Activated gamma-delta T cell treated with Interleukin-2 at 50 U/mL for 16 hours (primary cell): ENCODE measurements around the gene PPIL6.
"Not testable (repeated sequence)": the region's sequence is repeated elsewhere in the genome, so short reads cannot be mapped to it uniquely, and the experiment has no call there.

Experiments
- DNase-seq: peaks from one replicate; pipeline ENCODE4 v3.0.0-alpha.2; 2020

Gene PPIL6

DNA sequence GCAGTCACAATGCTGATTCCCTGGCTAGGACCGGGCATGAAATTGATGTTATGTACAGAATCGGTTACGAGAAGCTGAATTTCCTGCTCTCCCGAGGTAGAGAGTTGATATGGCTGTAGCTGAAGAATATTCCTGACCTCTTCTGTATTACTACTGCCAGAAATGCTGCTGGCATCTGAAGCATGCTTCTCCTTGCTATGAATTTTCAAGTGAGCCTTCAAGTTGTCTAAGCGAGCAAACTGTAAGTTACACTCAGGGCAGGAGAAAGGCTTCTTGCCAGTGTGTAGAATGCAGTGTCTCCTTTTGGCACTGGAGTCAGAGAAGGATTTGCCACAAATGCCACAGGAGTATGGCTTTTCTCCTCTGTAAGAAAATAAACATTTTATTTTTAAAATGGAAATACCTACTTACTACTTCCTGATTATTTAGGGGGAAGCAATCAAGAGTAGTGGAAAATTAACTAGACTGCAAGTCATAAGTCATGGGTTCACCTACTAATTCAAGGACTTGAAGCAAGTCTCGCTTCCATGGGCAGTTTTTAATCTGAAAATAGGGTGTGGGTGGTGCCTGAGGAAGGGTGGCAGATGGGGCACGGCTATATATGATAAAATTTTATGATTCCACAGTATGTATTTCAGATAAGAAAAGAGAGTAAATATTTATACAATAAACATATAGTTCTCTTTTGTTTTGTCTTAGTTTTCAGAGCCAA lies 25.9 kb upstream of the PPIL6 start:
- no peak for DNase-seq

DNA sequence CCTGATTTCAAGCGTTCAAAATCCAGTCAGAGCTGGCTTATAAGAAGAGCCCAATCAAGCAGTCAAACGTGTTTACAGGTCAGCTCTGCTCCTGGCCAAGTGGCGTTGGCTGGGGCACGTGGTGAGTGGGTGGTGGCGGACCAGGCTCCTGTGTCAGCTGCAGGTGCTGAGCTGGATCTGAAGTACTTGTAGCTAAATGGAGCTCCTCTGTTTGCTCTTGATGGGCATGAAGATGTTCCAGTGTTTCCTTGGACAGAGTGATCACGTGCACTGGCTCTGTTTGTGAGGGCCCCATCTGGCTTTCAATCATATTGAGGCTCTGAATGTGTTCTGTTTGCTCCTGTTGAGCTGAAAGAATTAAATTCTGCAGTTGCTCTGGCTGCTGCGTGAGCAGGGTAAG lies 25.3 kb upstream of the PPIL6 start:
- DNase-seq: no peak

DNA sequence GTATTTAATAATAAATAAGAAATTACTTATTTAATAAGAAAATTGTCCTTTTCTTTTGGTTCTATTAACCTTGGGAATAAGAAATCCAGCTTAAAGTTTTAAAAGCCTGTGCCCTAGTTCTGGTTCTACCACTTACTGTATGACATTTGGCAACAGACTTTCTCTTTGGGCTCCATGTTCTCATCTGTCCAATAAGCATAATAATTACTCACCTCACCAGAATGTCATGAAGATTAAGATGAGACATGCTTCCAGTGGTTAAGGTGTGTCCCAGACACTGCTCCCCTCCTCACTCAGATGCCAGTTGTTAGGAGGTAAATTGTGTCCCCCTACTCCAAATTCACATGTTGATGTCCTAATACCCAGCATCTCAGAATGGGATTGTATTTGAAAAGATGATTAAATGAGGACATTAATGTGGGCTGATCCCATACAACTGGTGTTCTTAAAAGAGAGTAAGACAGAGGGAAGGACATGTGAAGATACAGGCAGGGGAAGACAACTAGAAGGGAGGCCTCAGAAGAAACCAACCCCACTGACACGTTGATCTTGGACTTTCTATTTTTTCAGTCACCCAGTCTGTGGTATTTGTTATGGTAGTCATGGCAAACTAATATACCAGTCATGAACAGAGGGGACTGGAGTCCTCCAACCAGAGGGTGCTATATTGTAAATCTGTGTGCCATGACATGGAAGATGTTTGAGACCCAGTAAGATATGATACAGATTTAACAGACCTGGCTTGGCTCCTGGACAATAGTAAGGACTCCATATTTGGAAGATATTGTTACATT lies 21.5 kb upstream of the PPIL6 start:
- no peak for DNase-seq

DNA sequence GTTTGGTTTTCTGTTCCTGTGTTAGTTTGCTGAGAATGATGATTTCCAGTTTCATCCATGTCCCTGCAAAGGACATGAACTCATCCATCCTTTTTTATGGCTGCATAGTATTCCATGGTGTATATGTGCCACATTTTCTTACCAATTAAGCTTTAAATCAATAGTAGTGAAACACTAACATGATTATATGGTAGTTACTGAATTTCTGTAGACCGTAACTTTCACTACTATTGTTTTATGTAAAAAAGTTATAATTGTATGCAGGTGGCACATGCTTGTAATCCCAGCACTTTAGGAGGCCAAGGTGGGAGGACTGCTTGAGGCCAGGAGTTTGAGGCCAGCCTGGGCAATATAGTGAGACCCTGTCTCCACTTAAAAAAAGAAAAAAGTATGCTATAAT lies 20.8 kb upstream of the PPIL6 start:
- not testable (repeated sequence) for DNase-seq

DNA sequence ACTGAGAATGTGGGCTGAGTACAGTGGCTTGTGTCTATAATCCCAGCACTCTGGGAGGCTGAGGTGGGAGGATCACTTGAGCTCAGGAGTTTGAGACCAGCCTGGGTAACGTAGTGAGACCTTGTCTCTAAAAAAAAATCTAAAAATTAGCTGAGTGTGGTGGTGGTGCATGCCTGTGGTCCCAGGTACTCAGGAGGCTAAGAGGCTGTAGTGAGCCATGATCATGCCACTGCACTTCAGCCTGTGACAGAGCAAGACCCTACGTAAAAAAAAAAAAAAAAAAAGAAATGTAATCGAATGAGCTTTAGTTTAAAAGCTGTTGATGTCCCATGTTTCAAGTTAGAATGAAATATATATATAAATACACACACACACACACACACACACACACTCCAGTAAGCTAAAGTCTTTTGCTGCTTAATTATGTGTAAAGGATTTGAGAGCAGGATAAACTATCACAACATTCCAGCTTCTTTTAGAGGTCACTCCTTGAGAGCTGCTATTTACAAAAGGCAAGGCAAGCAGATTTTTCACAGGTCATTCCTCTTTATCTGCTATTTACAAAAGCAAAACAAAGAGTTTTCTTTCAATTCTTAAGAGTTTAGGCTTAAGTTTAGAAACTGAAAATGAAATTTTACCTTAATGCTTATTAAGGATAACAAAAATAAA lies 19.9 kb upstream of the PPIL6 start:
- DNase-seq: no peak

DNA sequence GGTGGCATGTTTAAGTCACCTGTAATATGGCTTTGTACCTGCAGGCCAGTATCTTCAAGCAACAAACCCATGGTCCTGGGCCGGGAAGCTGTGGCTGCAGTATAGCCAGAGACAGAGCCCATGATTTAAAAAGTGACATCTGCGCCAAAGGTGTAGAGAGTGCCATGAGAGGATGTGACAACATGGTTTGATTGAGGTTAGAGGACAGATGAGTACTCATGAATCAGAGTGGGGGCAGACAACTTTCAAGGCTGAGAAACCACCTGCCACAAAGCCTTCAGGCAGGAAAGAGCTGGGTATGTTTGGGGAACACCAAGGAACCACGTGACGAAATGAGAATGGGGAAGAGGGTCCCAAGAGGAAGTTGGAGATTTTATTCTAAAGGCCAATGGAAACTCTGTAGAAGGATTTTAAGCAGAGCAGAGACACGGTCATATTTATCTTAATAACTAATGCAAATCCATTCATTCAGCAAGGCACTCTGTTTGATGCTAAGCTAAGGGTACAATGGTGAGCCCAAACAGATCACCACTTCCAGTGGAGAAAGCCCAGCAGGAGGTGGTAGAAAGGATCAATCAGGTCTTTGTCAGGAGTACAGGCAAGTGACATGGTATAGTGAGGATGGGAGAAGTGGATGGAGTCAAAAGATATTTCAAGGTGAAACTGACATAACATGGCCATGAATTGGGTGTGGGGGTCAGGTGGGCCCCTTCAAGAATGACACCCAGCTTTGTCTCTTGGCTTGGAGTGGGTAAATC lies 18.5 kb upstream of the PPIL6 start:
- DNase-seq: peak; percentile 49

DNA sequence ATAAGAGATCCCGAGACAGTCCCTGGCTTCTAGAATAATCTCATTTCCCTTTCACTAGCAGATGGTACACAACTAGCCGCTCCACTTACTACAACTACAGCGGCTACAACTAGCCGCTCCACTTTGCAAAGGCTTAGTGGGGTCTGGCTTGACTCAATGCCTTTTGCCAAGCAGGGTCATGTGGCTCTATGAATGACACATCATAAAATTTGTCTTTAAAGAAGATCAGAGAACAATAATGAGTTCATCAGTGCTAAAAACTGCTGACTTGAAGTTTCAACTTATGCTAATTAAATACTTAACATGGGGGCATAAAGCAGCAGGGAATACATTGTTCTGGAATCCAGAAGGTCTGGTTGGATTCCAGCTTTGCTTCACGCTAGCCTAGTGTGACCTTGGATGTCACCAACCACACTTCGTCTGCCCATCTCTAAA lies 17.2 kb upstream of the PPIL6 start:
- no peak for DNase-seq

DNA sequence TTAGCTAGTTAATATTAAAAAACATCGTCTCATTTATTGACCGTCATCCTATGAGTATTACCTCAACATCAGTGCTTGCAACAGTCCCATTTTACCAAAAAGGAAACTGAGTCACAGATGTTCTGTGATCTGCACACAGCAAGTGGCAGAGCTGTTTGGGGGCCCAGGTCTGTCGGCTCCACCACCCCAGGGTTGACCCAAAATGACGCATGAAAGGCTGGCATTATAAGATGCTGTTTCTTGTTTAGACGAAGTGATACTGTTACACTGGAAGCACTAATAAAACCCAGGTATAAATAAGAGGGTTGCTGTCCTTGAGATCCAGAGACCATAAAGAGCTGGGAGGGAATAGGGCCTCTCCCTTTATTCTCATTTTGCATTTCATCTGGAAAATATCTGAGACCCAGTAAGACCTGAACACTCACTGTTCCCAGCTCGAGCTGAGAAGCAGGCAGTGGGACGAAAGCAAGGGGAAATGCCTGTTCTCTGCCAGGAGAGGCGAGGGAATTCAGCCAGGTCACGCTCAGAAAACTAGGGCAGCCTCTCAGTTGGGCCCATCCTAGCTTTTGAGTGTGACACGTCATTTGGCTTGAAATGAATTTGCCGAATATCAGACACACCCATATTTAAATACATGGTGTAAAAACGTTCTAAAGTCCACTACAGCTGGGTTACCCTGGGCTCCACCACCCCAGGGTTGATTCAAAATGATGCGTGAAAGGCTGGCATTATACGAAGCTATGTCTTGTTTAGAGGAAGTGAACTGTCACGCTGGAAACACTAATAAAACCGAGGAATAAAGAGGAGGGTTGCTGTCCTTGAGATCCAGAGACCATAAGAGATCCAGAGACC lies 16.5 kb upstream of the PPIL6 start:
- no peak for DNase-seq

DNA sequence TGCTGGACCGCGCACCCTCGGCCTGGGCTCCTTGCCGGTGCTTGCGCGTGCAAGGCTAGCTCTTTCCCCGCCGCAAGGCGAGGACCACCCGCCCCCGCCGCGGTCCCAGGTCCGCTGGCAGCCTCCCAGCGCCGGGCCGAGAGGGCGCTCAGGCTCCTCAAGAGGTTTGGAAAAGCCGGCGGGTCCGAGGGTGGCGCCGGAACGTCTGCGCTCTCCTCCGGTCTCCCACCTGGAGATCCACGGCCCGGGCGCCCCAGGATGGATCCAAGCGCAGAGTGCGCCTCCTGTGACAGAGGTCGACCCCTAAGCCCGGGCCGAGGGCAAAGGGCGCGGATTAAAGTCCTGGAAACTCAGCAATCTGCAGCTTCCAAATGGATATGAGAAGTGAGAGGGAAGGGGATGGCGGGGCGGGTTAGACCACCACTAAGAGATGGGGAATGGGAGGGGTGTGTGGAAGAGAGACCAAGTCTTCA lies 15.7 kb upstream of the PPIL6 start:
- DNase-seq: no peak

DNA sequence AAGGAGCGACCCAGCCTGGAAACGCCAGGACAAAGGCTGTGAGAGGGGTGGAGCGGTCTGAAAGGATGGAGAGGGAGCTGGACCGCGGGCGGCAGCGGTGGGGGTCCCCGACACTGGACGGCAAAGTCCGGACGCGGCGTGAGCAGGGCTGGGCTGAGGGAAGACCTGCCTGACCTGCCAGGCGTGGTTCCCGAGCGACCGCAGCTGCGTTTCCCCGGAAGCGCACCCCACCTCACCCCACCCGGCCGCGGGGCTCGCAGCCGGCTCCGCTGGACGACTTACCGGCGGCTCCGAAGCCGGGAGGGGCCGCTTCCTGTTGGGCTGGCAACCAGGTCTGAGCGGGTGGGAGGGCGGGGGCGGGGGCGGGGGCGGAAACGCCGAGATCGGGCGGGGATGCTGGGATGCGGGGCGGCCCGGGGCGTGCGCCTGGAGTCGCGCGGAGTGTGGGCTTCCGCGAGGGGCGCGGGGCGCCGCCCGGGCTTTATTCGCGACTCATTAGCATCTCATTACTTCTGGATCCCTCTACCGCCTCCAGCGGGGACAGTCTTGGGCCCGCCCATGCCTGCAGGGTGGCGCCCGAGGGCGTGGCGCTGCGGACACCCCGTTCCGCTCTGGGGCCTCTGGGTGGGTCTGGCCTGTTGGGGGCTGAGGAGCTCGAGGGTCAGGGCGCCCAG lies 15.1 kb upstream of the PPIL6 start, which contains the start of gene MICAL1:
MICAL1 (minus strand) TSS at position 336 of the 674 bp plus-strand sequence. CDS start 1,576 bp downstream, outside the sequence.
- peak; percentile 65 for DNase-seq

DNA sequence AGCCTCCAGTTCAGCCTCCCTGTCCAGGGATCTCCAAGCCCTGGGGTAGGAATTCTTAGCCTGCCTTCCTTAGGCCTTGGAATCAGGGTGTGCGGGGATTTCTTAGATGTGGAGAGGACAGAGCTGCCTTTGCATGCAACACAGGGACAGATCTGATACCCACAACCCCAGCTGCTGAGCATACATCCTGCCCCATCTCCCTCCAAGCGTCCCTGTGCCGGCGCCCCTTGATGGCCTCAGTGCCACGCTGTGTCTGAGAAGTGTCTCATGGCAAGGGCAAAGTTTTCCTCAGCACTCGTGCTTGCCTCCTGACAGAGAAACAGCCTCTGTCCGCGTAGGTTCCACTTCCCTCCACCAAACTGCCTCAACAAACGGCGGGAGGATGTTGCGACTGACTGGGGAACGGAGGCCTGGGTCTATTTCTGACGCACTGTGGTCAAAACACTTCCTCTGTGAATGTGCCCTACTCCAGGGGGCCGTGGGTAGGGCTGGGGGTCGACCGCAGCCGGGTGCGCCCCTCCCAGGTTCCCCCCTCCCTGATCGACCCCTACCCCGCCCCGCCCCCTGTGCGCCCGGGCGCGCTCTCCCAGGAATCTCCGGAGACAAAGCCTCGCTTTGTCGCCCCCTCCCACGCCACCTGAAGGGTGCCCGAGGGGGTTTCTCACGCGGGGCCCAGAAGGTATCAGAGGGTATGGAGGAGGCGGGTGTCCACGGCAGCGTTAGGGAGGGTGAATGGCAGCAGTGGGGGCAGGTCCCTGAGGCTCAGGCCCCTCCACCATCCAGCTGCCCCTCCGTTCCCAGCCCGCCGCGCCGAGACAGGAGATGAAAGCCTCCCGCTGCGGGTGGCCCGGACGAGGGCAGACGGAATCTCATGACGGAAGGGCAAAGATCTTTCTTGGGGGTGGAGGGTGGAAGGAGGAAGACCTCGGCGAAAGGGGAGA lies 14.3 kb upstream of the PPIL6 start:
- peak; percentile 71 for DNase-seq

DNA sequence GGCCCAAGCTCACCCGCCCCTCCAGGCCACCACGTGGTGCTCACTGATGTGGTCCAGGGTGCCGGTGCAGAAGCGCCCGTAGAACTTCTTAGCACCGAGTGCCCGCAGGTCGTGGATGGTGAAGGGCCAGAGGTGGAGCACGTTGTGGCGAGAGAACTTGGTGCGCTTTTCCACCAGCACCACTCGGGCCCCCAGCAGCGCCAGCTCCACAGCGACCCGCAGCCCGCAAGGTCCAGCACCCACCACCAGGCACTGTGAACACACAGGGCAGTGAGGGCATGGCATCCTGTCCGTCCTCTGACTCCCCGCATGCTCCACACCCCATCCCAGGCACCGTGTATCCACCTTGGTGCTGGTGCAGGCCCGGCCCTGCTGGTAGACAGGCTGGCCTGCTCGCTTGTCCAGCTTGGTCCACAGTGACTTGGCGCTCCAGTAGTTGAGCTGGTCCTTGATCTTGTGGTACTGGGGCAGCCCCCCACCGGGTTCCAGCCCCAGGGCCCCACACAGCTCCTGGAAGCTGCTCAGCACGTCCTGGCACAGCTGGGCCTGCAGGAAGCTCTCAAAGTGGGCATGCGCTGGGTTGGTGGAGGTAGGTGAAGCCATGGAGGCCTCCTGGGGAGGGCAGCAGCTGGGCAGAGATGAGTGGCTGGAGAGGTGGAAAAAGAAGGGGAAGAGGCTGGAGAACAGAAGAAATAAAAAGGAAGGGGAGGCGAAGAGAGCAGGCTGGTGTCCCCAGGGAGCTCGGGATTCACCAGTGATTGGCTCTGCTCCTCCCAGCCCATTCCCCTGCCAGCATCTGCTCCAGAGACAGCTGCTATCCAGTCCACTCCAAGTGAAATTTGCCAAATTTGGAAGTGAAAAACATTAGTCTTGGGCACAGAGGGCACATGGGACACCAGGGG lies 13.4 kb upstream of the PPIL6 start:
- DNase-seq: no peak

DNA sequence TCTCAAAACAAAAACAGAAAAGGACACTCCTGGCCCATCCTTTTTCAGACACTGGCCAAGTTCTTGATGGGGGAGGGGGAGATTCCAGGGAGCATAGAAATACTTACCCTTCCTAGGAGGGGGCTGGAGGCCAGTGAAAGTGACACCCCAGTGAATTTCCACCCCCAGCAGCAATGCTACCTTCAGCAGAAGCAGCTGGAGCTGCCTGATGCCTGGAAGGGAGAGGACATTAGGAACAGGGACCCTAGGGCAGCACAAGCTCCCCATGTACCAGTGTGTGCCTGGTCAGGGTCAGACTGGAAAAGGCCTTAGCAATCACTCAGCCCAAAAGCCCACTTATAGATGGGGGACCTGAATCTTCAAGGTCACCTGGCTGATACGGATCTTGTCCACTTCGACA lies 12.7 kb upstream of the PPIL6 start:
- DNase-seq: no peak

DNA sequence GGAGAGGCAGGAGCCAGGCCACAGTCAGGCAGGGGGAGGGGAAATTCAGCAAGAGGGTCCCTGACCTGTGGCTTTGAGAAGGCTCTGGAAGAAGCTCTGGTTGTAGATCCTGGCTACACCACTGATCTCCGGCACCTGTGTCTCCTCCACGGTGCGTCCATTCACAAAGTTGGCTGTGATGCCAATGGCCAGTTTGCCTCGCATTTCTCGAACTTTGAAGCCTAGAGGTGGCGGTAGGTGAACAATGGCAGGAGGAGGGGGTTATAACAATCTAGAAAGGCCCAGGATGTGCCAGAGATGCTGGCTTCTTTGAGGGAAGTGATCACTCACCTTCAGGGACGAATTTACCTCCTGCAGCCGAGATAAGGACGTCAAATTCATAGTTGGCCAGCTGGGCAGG lies 11.8 kb upstream of the PPIL6 start:
- DNase-seq: no peak

DNA sequence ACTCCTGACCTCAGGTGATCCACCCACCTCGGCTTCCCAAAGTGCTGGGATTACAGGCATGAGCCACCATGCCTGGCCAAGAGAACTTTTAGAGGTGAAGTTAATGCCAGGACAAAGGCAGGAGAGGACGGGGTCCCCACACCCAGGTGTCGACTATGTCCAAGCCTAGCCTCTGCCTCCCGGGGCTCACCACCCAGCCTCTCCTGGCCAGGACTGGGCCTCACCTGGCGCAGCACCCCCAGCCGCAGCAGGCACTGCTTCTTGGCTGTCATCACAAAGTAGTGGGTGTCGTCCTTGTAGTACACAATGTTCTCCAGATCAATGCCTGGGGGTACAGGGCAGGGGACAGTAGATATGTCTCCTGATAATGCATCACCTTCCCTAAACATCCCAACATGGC lies 10.9 kb upstream of the PPIL6 start:
- no peak for DNase-seq

DNA sequence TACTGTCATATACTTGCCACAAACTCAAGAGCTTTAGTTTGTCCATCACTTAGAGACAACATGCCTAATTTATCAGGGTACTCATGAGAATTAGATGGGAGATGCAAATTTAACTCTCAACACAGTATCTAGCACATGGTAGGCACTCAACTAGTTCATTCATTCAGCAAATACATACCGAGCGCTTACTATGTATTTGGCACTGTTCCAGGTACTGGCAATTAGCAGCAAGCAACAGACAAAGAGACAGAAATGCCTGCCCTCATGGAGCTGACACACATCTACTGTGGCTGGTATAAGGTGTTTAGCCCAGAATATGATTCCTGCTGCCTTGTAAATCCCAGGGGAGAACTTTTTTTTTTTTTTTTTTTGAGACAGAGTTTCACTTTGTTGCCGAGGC lies 10.4 kb upstream of the PPIL6 start:
- no peak for DNase-seq

DNA sequence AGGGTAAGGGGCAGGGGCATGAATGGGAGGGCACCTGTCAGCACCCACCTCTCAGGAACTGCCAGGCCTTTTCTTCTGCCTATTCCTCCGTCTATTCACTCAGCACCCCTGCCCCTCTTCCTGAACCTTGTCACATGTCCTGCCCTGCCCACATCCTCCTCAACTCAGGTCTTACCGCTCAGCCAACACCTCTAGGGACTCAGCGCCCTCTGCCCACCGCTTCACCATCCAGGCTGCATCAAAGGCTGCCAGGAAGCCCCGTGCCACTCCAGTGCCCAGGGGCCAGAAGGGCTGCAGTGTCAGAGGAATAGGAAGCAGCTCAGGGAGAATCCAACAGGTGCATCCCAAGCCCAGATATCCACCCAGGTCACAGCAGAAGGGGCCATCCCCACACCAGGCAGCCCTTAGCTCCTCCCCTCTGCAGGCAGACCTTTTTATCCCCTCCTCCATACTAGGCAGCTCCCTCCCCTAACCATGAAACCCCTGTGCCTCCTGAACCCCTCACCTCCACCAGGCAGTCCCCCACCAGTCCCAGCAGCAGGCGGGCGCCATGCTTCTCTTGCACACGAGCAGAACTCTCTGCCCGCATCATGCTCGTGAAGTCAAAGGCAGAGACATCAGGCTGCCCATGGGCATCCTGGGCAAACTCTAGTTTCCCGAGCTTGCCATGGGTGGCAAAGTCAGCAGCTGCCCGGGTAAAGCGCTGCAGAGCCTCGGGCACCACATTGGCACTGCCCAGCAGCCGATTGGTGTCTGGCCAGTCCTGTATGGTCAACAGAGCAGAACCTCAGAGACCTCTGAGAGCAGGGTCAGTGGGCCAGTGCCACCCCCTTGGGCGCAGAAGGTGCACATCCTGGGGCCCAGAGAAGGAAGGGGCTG lies 9.6 kb upstream of the PPIL6 start:
- peak; percentile 47 for DNase-seq
